Nephron progenitor cell (in vitro differentiated cells): ENCODE results near the gene UGDH.

ENCODE experiments used
- DNase-seq: peaks from one replicate; pipeline ENCODE4 v3.0.0; 2021
- H3K27ac Mint-ChIP-seq: 2 replicates; pipeline ENCODE4 v1.8.0; 2021; ENCODE audit warnings: mild to moderate bottlenecking, moderate library complexity, mixed read lengths
- H3K27me3 Mint-ChIP-seq: 2 replicates; pipeline ENCODE4 v1.8.0; 2021; ENCODE audit warnings: mild to moderate bottlenecking, low read depth, mixed read lengths; ENCODE audit not compliant: poor library complexity
- H3K36me3 Mint-ChIP-seq: 2 replicates; pipeline ENCODE4 v1.8.0; 2021; ENCODE audit warnings: low read depth, mixed read lengths
- H3K4me1 Mint-ChIP-seq: 2 replicates; pipeline ENCODE4 v1.8.0; 2021; ENCODE audit warnings: mixed read lengths
- H3K4me3 Mint-ChIP-seq: 2 replicates; pipeline ENCODE4 v1.8.0; 2021; ENCODE audit warnings: mild to moderate bottlenecking, moderate library complexity, mixed read lengths
- H3K9me3 Mint-ChIP-seq: 2 replicates; pipeline ENCODE4 v1.8.0; 2021; ENCODE audit warnings: mild to moderate bottlenecking, moderate library complexity, mixed read lengths
- TF ChIP-seq, protein P1 (sequence below): fragments of 200-600 bp; sonication (generic); IDR thresholded peaks from 2 replicates; pipeline ENCODE4 v1.5.0; 2021; ENCODE audit warnings: antibody characterized with exemption

The UGDH gene

DNA sequence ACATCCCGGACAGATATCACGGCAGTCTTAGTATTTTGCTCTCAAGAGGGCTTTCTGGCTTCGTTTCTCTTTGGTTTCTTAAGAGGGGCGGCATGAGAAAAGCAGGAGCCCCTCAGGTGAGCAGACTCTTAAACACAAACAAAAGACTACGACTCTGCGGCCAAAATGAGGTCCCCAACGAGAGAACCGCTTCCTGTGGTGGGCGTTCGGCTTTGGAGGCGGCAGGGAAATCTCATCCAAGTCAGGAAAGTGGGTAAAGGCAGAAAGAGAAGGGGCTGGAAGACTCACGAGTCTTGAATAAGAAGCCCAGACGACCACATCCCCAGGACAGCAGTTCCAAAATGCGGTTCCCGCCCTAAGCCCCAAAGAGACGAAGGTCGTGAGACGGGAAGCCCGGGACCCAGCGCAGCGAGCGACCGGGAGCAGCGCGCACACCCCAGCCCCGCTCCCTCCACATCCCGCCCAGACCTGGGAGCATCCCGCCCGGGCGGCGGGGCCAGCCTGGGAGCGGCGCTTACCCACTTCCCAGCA lies 409 bp downstream of the UGDH start:
- TF ChIP-seq, protein P1, sequence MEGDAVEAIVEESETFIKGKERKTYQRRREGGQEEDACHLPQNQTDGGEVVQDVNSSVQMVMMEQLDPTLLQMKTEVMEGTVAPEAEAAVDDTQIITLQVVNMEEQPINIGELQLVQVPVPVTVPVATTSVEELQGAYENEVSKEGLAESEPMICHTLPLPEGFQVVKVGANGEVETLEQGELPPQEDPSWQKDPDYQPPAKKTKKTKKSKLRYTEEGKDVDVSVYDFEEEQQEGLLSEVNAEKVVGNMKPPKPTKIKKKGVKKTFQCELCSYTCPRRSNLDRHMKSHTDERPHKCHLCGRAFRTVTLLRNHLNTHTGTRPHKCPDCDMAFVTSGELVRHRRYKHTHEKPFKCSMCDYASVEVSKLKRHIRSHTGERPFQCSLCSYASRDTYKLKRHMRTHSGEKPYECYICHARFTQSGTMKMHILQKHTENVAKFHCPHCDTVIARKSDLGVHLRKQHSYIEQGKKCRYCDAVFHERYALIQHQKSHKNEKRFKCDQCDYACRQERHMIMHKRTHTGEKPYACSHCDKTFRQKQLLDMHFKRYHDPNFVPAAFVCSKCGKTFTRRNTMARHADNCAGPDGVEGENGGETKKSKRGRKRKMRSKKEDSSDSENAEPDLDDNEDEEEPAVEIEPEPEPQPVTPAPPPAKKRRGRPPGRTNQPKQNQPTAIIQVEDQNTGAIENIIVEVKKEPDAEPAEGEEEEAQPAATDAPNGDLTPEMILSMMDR, result no peak

DNA sequence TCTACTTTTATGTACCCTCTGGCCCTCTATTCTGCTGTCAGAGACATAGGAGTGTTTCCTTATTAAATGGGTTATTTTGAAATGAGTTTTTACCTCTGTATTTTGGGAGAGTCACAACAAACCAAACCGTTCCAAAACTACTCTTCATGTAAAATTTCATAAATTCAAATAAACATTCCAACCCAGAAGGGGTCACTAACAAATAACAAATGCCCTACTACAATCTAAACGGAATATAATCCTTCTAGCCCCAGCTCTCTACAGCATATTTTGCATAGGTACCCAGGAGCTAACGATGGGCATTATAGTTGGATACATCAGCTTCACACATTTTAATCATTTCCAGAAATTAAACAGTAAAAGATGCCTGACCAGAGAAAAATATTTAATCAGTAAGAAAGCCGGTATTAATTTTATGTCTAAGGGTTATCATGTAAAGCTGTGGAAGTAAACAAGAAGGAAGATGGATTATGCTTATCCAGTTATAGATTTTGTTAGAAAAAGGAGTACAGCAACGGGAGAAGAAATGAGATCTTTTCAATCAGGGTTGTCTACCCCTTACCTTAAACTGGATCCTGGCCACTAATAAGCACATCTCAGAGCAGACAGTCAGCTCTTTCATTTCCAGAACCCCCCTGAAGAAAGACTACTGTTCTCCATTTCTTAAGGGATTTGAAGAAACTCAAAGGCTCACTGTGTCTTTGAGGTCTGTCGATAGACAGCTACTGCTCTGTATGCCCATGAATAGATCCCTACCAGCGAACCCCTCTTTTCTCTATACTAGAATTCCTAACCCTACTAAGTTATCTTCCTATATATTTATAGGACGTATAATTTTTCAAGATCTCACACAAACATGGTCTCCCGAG lies 1.2 kb downstream of the UGDH start:
- H3K4me1 Mint-ChIP-seq, result peaks cover 24% of the 10 kb centered on the region
- H3K36me3 Mint-ChIP-seq, result peaks cover 34% of the 10 kb centered on the region
- TF ChIP-seq, protein P1, result no peak
- peaks cover 26% of the 10 kb centered on the region for H3K9me3 Mint-ChIP-seq
- H3K4me3 Mint-ChIP-seq, result peak overlapping the region; percentile 98
- no peak for DNase-seq
- peak overlapping the region; percentile 99 for H3K27ac Mint-ChIP-seq
- H3K27me3 Mint-ChIP-seq, result no peaks in the 10 kb centered on the region

More for the DNA sequence above, 409 bp downstream of the UGDH start:
- no peak for DNase-seq
- peaks cover 24% of the 10 kb centered on the region for H3K4me1 Mint-ChIP-seq
- peak overlapping the region; percentile 98 for H3K4me3 Mint-ChIP-seq
- H3K27ac Mint-ChIP-seq, result peak overlapping the region; percentile 99
- H3K36me3 Mint-ChIP-seq, result peaks cover 34% of the 10 kb centered on the region
- H3K9me3 Mint-ChIP-seq, result peaks cover 34% of the 10 kb centered on the region
- no peaks in the 10 kb centered on the region for H3K27me3 Mint-ChIP-seq

DNA sequence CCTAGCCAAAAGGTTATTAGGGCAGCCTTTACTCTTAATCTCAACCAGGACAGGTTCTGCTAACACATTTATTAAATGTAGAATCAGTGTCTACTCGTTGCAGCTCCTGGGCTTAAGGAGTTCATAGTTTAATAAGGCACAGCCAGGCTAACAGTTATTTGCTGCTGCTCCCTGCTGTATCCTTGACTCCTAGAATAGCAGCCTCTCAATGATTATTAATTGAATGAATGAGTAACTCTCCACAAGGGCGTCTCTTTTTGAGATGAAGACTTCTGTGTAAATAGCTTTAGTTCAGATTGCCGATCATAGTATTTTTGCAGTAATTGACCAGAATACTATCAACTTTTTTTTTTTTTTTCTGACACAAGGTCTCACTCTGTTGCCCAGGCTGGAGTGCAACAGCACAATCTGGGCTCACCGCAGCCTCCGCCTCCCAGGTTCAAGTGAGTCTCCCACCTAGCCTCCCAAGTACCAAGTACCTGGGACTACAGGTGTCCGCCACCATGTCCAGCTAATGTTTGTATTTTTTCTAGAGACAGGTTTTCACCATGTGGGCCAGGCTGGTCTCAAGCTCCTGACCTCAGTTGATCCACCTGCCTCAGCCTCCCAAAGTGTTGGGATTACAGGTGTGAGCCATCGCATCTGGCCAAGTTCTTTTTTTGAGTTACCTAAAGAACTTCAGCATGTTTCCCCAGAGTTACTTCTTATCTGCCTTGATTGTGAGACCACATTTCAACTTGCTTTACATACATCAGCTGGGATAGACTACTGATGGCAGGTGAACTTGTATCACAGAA lies 2.9 kb downstream of the UGDH start:
- H3K9me3 Mint-ChIP-seq, result peaks cover 10% of the 10 kb centered on the region
- H3K27ac Mint-ChIP-seq, result peak overlapping the region; percentile 32
- no peak for DNase-seq
- TF ChIP-seq, protein P1, result no peak
- H3K36me3 Mint-ChIP-seq, result peaks cover 30% of the 10 kb centered on the region
- H3K27me3 Mint-ChIP-seq, result no peaks in the 10 kb centered on the region
- peak overlapping the region; percentile 25 for H3K4me3 Mint-ChIP-seq
- H3K4me1 Mint-ChIP-seq, result peaks cover 24% of the 10 kb centered on the region

DNA sequence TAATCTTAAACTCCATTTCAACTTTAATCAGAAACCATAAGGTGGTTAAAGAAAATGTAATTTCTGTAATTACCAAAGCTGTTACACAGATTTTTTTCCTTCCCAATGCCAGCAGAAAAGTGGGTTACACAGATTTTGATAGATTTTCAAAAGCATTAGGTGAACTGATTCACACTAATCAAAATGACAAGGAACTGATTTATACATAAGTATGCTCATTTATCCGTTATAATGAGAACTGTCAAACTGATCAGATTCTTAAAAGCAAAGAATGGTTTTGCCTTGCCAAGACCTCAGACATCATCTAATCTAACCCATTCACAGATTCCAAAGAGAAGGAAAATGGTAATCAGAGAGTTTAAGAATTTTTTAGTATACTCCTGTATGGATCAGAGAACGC lies 5.2 kb downstream of the UGDH start:
- Mint-ChIP-seq H3K36me3 (peaks cover 39% of the 10 kb centered on the region), H3K4me3 (no peak overlapping the region), H3K27me3 (no peaks in the 10 kb centered on the region), H3K9me3 (no peaks in the 10 kb centered on the region), H3K27ac (no peak overlapping the region), H3K4me1 (peaks cover 15% of the 10 kb centered on the region)
- DNase-seq, result no peak
- TF ChIP-seq, protein P1, result no peak

DNA sequence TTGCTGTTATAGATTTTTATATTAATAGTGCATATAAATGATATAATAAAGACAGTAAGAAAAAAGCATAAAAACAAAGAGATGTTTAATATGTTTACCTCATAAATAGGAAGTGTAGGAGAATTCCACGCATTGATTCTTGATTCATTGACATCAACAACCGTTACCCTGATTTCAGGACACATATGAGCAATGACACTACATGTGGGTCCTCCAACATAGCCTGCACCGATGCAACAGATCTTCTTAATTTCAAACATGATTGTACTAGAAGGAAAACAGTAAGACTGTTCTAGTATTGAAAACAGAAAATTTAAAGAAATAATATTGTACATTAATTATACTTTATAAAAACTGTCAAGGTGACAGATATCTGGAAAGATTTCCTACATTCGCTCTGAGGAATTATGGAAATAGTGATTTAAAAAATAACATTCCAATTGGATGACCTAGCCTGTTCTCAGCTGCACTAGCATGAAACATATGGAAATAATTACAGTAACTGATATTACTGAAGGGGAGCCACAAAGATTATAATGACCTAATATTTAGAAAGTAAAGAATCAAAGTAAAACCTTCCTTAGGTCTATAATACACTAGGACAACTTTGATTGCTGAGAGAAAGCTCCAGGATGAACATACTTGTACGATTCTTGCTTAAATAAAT lies 5.9 kb downstream of the UGDH start:
- no peak for DNase-seq
- TF ChIP-seq, protein P1, result no peak
- Mint-ChIP-seq H3K27me3 (no peaks in the 10 kb centered on the region), H3K27ac (no peak overlapping the region), H3K9me3 (no peaks in the 10 kb centered on the region), H3K4me1 (peaks cover 15% of the 10 kb centered on the region), H3K36me3 (peaks cover 43% of the 10 kb centered on the region), H3K4me3 (no peak overlapping the region)
